ENCODE data around the gene FERMT1.
"Not testable (repeated sequence)": the region's sequence is repeated elsewhere in the genome, so short reads cannot be mapped to it uniquely, and the experiment has no call there.

FERMT1 gene

GRCh38 chr20:6115221-6115895 lies 7.5 kb downstream of the FERMT1 start:
- no peak for DNase-seq (ENCODE audit: low read depth)

GRCh38 chr20:6114696-6115095 lies 8.1 kb downstream of the FERMT1 start:
- no peak for DNase-seq (ENCODE audit: low read depth)

- no peak for DNase-seq (ENCODE audit: low read depth)
These were observed 8.9 kb downstream of the FERMT1 start for GRCh38 chr20:6113951-6114350.

GRCh38 chr20:6112965-6113364 lies 9.9 kb downstream of the FERMT1 start:
- DNase-seq (ENCODE audit: low read depth), result not testable (repeated sequence)

DNA sequence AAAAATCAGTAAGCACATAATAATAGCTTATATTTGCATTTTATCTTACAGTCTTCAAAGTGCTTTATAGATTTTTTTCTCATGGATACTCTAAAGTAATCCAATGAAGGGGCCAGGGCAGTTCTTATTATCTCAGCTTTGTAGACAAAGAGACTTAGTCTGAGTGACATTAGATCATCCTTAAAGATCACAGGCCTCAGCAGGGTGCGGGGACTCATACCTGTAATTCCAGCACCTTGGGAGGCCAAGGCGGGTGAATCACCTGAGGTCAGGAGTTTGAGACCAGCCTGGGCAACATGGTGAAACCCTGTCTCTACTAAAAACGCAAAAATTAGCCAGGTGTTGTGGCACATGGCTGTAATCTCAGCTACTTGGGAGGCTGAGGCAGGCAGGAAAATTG lies 14.5 kb downstream of the FERMT1 start:
- DNase-seq (ENCODE audit: low read depth), result no peak

DNA sequence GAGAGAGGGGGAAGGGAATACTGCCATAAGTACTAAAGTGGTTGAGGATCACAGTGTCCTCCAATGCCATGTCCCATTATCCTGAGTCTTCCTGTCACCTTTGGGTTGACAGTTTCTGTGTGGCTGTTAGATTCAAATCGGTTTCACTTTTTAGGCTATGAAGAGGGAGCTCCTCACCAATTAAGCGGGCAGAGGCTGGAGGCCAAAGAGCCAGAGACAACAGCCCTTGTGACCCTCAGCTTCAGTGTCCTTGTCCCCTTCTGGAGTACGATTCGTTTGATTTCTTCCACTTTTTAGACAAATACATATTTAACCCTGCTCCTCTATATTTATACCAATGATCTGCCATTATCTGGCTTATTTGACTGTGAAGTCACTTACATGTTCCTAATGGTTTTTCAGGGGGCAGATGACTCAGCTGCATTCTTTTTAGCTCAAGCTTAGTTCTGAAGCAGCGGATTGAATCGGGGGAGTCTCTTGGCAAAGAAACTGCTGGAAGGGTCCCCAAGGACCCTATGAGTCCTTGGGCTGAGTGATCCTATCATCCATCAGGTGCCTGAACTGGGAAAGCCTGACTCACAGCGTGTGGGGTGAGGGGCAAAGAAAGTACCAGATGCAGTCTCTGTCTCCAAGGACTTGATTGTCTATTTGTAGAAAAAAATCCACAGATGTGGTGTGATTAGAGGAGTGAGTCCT lies 18.2 kb downstream of the FERMT1 start:
- no peak for DNase-seq (ENCODE audit: low read depth)

DNA sequence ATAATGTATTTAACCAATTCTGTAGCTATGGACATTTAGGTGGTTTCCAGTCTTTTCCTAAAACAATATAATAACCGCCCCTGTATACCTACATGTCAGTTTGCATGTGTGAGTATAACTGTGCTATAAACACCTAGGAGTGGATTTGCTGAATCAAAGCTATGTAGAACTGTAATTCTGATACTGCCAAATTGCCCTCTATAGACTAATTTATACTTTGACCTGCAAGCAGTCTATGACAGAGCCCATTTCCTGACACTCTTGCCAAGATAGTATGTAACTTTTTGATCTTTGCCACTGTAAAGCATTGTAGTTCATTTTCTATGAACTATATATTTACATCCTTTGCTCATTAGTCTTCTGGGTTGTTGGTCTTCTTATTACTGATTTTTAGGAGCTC lies 19.5 kb downstream of the FERMT1 start:
- DNase-seq (ENCODE audit: low read depth), result no peak

- no peak for DNase-seq (ENCODE audit: low read depth)
These were observed 21.5 kb downstream of the FERMT1 start for GRCh38 chr20:6101346-6101745.

- no peak for DNase-seq (ENCODE audit: low read depth)
These were observed 22.6 kb downstream of the FERMT1 start for GRCh38 chr20:6100246-6100645.

DNA sequence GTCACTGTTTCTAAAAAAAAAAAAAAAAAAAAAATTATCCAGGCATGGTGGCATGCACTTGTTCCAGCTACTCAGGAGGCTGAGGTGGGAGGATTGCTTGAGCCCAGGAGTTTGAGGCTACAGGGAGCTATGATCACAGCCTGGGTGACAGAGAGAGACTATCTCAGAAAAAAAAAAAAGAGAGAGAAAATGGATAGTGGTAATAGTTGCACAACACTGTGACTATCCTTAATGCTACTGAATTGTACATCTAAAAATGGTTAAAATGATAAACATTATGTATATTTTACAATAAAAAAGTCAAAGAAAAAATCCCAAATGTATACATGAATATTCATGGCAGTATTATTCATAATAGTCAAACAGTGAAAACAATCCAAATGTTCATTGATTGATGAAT lies 23.0 kb downstream of the FERMT1 start:
- no peak for DNase-seq (ENCODE audit: low read depth)

DNA sequence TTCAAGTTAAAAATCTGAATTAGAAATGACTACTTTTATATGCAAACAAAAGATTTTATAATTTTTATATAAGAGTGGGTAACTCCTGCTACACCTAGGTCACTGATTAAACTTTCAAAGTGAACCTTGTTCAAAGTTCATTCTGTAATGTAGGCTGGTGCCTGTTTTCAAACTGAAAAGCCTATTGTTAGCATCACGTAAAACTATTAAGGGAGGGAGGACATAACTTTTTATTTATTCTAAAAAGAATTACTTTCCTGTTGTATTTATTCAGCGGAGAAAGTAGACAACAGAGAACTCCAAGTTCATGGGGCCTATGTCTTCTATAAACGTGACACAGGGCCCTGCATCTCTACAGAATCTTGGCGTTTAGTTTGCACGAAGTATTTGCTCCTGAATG lies 27.4 kb downstream of the FERMT1 start:
- DNase-seq (ENCODE audit: low read depth), result no peak

GRCh38 chr20:6094565-6094964 lies 28.3 kb downstream of the FERMT1 start:
- no peak for DNase-seq (ENCODE audit: low read depth)

- DNase-seq (ENCODE audit: low read depth), result no peak
These were observed 28.8 kb downstream of the FERMT1 start for GRCh38 chr20:6094063-6094462.

GRCh38 chr20:6091661-6092060 lies 31.2 kb downstream of the FERMT1 start:
- DNase-seq (ENCODE audit: low read depth), result no peak

DNA sequence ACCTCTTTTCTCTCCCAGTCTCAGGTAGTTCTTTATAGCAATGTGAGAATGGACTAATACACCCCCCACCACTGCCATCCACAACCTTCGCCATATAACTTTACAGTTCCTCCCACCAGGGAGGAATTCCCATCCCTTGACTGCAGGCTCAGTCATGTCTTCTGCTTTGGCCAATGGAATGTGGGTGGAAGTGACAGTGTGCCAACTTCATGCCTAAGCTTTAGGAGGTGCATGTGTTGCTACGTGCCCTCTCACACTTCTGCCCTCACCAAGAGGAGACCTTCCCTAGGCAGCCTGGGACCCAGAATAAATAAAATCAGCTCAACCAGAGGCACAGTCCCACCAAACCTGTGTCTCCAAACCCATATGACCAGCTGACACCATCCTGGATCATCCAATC lies 36.0 kb downstream of the FERMT1 start:
- no peak for DNase-seq (ENCODE audit: low read depth)

GRCh38 chr20:6083926-6084325 lies 38.9 kb downstream of the FERMT1 start:
- DNase-seq (ENCODE audit: low read depth), result no peak

DNA sequence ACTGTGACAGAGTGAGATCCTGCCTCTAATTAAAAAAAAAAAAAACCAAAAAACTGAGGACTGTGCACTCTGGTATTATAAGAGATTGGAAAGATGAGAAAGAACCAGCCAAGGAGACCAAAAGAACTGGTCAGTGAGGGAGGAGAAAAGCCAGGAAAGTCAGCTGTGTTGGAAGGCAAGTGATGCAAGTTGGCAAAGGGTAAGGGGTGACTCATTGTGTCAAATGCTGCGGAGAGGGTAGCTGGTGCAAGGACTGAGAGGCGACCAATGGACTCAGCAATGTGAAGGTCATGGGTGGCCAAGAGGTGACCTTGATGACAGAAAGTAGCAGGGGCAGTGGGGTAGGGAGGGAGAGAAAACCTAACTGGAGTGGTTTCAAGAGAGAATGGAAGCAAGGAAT lies 41.6 kb downstream of the FERMT1 start:
- DNase-seq (ENCODE audit: low read depth), result peak; percentile 38

GRCh38 chr20:6079016-6079415 lies 43.8 kb downstream of the FERMT1 start:
- no peak for DNase-seq (ENCODE audit: low read depth)

GRCh38 chr20:6075428-6076219 lies 47.2 kb downstream of the FERMT1 start:
- DNase-seq (ENCODE audit: low read depth), result no peak

DNA sequence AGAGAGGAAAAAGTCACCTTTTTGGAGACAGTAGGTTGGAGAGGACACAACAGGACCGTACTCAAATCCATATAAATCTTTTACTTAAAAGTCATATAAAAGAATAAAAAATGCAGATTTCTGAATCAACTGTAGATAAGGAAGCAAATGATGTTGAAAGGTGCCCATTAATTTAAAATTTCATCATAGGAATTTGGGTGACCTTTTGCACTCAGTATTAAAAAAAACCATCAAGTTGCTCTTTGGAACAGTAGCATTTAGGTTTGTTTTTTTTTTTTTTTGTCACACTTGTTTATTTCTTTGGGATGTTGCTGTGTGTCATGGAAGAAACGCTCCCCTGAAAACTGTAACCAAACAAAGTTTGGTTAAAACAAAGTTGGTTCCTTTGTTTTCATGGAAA lies 48.0 kb downstream of the FERMT1 start:
- no peak for DNase-seq (ENCODE audit: low read depth)

DNA sequence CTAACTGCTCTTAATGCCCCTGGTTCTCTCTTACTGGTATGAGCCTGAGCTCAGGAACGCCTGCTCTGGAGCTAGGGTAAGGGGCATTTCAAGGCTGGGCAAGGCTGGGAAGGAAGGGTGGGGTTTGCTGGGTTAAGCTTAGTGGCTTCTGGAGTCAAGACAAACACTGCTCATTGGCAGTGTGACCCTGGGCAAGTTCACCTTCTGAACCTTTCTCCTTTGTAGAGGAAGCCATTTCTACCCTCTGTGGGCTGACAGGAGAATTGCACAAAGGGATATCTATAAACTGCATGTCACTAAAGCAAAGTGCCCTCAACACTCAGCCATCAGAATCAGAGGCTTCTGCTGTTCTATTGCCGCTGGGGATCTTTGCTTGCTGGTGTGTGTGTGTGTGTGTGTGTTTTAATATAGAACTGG lies 48.7 kb downstream of the FERMT1 start:
- DNase-seq (ENCODE audit: low read depth), result peak; percentile 3

DNA sequence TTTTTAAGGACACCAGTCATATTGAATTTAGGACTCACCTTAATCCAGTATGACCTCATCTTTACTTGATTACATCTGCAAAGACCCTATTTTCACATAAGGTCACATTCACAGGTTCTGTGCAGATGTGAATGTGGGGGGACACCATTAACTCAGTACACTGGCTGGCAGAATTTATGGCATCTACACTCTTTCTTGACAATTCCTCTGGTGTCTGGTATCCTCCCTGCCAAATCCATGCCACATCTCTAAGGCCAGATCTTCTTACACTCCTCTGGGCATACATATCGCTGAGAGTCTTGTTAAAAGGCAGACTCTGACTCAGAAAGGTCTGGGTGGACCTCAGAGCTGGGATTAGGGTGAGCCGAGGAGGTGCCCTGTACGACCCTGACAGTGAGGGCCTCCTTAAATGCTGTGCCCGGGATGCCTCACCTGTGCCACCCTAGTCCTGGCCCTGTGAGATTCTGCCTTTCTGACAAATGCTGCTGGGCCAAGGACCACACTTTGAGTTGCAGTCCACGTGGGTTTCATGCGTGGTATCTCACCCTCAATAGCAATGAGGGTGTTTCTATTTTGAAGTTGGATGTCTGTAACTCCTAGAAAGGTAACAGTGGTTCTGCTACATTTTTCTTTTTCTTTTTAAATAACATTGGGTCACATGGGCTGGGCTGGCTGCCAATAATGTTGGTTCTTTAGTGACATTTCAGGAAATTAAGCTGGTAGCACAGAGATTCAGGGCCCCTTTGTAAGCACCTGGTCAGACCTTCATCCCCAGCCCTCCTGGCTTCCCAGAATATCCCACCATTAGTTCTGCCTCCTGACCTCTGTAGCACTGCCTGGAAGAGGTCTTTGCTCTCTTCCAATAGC lies 51.8 kb downstream of the FERMT1 start:
- no peak for DNase-seq (ENCODE audit: low read depth)

Measured in GM04503 (cell line).